ENCODE results near the gene KLRF2.

GRCh38 chr12:9910716-9911421 lies 29.6 kb downstream of the KLRF2 start:
- TF ChIP-seq CTCF (IDR thresholded peaks at IDR 0.05) (no peak), POLR2A (IDR thresholded peaks at IDR 0.05) (no peak)
